GM18867 (cell line): Measurements from ENCODE around the gene KCNG4.
"Not testable (repeated sequence)": the region's sequence is repeated elsewhere in the genome, so short reads cannot be mapped to it uniquely, and the experiment has no call there.

Experiments
- ATAC-seq: cut with Tn5 transposase; IDR thresholded peaks from one replicate; pipeline ENCODE4 v1.9.1; 2021; ENCODE audit warnings: mild to moderate bottlenecking, moderate library complexity; ENCODE audit not compliant: unreplicated experiment

Gene KCNG4

GRCh38 chr16:84212154-84212553 lies 27.7 kb downstream of the KCNG4 start:
- no peak for ATAC-seq

GRCh38 chr16:84209989-84210388 lies 29.8 kb downstream of the KCNG4 start:
- ATAC-seq, result no peak

GRCh38 chr16:84207879-84208278 lies 31.9 kb downstream of the KCNG4 start:
- ATAC-seq, result no peak

GRCh38 chr16:84207251-84207650 lies 32.6 kb downstream of the KCNG4 start:
- no peak for ATAC-seq

GRCh38 chr16:84205976-84206691 lies 33.7 kb downstream of the KCNG4 start:
- ATAC-seq, result no peak

GRCh38 chr16:84205123-84205522 lies 34.7 kb downstream of the KCNG4 start:
- not testable (repeated sequence) for ATAC-seq

GRCh38 chr16:84204551-84204950 lies 35.3 kb downstream of the KCNG4 start:
- ATAC-seq, result not testable (repeated sequence)

- ATAC-seq, result no peak
These were observed 40.0 kb downstream of the KCNG4 start for GRCh38 chr16:84199861-84200260.

- ATAC-seq, result no peak
These were observed 40.7 kb downstream of the KCNG4 start for GRCh38 chr16:84199097-84199496.

- no peak for ATAC-seq
These were observed 41.4 kb downstream of the KCNG4 start for GRCh38 chr16:84198401-84198800.

- ATAC-seq, result no peak
These were observed 42.2 kb downstream of the KCNG4 start for GRCh38 chr16:84197466-84198128.

GRCh38 chr16:84196727-84197394 lies 43.0 kb downstream of the KCNG4 start:
- ATAC-seq, result no peak

GRCh38 chr16:84196101-84196500 lies 43.7 kb downstream of the KCNG4 start:
- no peak for ATAC-seq

- ATAC-seq, result no peak
These were observed 44.4 kb downstream of the KCNG4 start for GRCh38 chr16:84195201-84196093.

- no peak for ATAC-seq
These were observed 45.2 kb downstream of the KCNG4 start for GRCh38 chr16:84194470-84195200.

- no peak for ATAC-seq
These were observed 45.8 kb downstream of the KCNG4 start for GRCh38 chr16:84194018-84194417.

GRCh38 chr16:84193480-84193879 lies 46.3 kb downstream of the KCNG4 start:
- no peak for ATAC-seq

- ATAC-seq, result no peak
These were observed 48.3 kb downstream of the KCNG4 start for GRCh38 chr16:84191466-84191865.

- ATAC-seq, result no peak
These were observed 49.0 kb downstream of the KCNG4 start, which contains the start of gene ADAD2 for GRCh38 chr16:84190731-84191388. TSS of gene ADAD2 (plus strand) at chr16:84191157. CDS start at chr16:84191231, 74 bp downstream.
